Measurements from ENCODE around the gene PLCE1.

- TF ChIP-seq, protein P1, sequence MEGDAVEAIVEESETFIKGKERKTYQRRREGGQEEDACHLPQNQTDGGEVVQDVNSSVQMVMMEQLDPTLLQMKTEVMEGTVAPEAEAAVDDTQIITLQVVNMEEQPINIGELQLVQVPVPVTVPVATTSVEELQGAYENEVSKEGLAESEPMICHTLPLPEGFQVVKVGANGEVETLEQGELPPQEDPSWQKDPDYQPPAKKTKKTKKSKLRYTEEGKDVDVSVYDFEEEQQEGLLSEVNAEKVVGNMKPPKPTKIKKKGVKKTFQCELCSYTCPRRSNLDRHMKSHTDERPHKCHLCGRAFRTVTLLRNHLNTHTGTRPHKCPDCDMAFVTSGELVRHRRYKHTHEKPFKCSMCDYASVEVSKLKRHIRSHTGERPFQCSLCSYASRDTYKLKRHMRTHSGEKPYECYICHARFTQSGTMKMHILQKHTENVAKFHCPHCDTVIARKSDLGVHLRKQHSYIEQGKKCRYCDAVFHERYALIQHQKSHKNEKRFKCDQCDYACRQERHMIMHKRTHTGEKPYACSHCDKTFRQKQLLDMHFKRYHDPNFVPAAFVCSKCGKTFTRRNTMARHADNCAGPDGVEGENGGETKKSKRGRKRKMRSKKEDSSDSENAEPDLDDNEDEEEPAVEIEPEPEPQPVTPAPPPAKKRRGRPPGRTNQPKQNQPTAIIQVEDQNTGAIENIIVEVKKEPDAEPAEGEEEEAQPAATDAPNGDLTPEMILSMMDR (conservative IDR thresholded peaks at IDR 0.05): no peak
- TF ChIP-seq ZFX (IDR thresholded peaks at IDR 0.05): no peak
Observed at GRCh38 chr10:94041206-94041605, 47.5 kb downstream of the PLCE1 start.

Data from C4-2B (cell line).